ENCODE results near the gene CD151.

GRCh38 chr11:877565-877964, 44.8 kb downstream of the CD151 start:
- no peak for TF ChIP-seq POLR2A (IDR thresholded peaks at IDR 0.05)
- TF ChIP-seq CTCF (IDR thresholded peaks at IDR 0.05 in 8 of 11, conservative IDR thresholded peaks at IDR 0.05 in 3 of 11) = no peak

All from spleen (tissue), 7 donors.